Measurements from ENCODE around the gene PLEKHO1. TPM values are rescaled to one million over a fixed set of nuclear protein-coding genes. Genes with fewer than 3 reads are reported as not detected.

Gene PLEKHO1
- polyA plus RNA-seq, 12 donors = 57.3 to 102 (median 84.3) TPM; not detected in 1

Other genes with a start within 250 kb of the PLEKHO1 start
- gene SV2A, start 232.1 kb upstream of the PLEKHO1 start, polyA plus RNA-seq (ENCODE audit: insufficient read length in 12 of 12) = 1 to 10 TPM in 11 of 12 donors, not detected in 1; 2.2 to 5.4 (median 3.9) TPM
- 10 to 100 TPM in 11 of 12 donors, not detected in 1; 36.0 to 64.6 (median 45.2) TPM for gene SF3B4, start 222.1 kb upstream of the PLEKHO1 start, polyA plus RNA-seq (ENCODE audit: insufficient read length in 12 of 12)
- gene MTMR11, start 213.0 kb upstream of the PLEKHO1 start, polyA plus RNA-seq (ENCODE audit: insufficient read length in 12 of 12) = 10 to 100 TPM in 11 of 12 donors, not detected in 1; 14.3 to 42.8 (median 21.7) TPM
- gene OTUD7B, start 139.2 kb upstream of the PLEKHO1 start, polyA plus RNA-seq (ENCODE audit: insufficient read length in 12 of 12) = 10 to 100 TPM in 11 of 12 donors, not detected in 1; 13.3 to 17.4 (median 15.4) TPM
- gene VPS45, start 82.1 kb upstream of the PLEKHO1 start, polyA plus RNA-seq (ENCODE audit: insufficient read length in 12 of 12) = 10 to 100 TPM in 11 of 12 donors, not detected in 1; 36.4 to 61.4 (median 49.9) TPM
- gene ANP32E, start 86.2 kb downstream of the PLEKHO1 start, polyA plus RNA-seq (ENCODE audit: insufficient read length in 12 of 12) = 10 to 100 TPM in 11 of 12 donors, not detected in 1; 37.3 to 90.5 (median 50.1) TPM
- 1 to 10 TPM in 10 of 12 donors, not detected in 2; 2.0 to 9.6 (median 6.4) TPM for gene CA14, start 107.9 kb downstream of the PLEKHO1 start, polyA plus RNA-seq (ENCODE audit: insufficient read length in 12 of 12)
- 100 to 1,000 TPM in 9 of 12 donors, 10 to 100 TPM in 2, not detected in 1; 70.7 to 140 (median 106) TPM for gene APH1A, start 119.1 kb downstream of the PLEKHO1 start, polyA plus RNA-seq (ENCODE audit: insufficient read length in 12 of 12)
- 10 to 100 TPM in 10 of 12 donors, not detected in 2; 26.8 to 50.4 (median 40.8) TPM for gene C1orf54, start 122.9 kb downstream of the PLEKHO1 start, polyA plus RNA-seq (ENCODE audit: insufficient read length in 12 of 12)
- gene CIART, start 132.6 kb downstream of the PLEKHO1 start, polyA plus RNA-seq (ENCODE audit: insufficient read length in 12 of 12) = 1 to 10 TPM in 10 of 12 donors, not detected in 2; 1.8 to 6.4 (median 3.6) TPM
- 10 to 100 TPM in 11 of 12 donors, not detected in 1; 35.6 to 62.4 (median 47.4) TPM for gene MRPS21, start 143.9 kb downstream of the PLEKHO1 start, polyA plus RNA-seq (ENCODE audit: insufficient read length in 12 of 12)
- 10 to 100 TPM in 11 of 12 donors, not detected in 1; 31.8 to 80.2 (median 50.3) TPM for gene PRPF3, start 171.6 kb downstream of the PLEKHO1 start, polyA plus RNA-seq (ENCODE audit: insufficient read length in 12 of 12)
- gene RPRD2, start 214.2 kb downstream of the PLEKHO1 start, polyA plus RNA-seq (ENCODE audit: insufficient read length in 12 of 12) = 100 to 1,000 TPM in 1 of 12 donors, 10 to 100 TPM in 11; 25.9 to 181 (median 27.8) TPM

All from muscle of arm (tissue), 12 donors.